ENCODE results near the gene DIAPH2.

GRCh38 chrX:96820935-96821334 is 136.3 kb downstream of the DIAPH2 start:
- no peak for TF ChIP-seq CTCF (IDR thresholded peaks at IDR 0.05 in 4 of 5, conservative IDR thresholded peaks at IDR 0.05 in 1 of 5)
- TF ChIP-seq POLR2A (IDR thresholded peaks at IDR 0.05), result no peak
